Right ventricle myocardium inferior (tissue), 1 donor: ENCODE results near the gene RPS3. TPM values are rescaled to one million over a fixed set of nuclear protein-coding genes. Genes with fewer than 3 reads are reported as not detected.
A peak's percentile ranks its signal among the peaks of the same experiment; 100 is the strongest.
"Not testable (repeated sequence)": the region's sequence is repeated elsewhere in the genome, so short reads cannot be mapped to it uniquely, and the experiment has no call there.

Experiments used
- ATAC-seq: fragments of 200-7000 bp; cut with Tn5 transposase; one replicate; pipeline ENCODE4 v1.9.1; 2020; ENCODE audit warnings: mild to moderate bottlenecking, moderate library complexity
- DNase-seq: peaks from one replicate; pipeline ENCODE4 v3.0.0; 2021; ENCODE audit errors: missing footprints
- intact Hi-C: fragments of 100-400 bp; cut with DNase I; formaldehyde crosslinking; loops from one replicate; pipeline ENCODE4 v1.11.0; 2022
- total RNA-seq: library from RNA; stranded (reverse); fragmentation: NEBNext Ultra II Directional; extraction: Animal tissue kit (Norgen Biotek cat#: 25700); gene quantifications from one replicate; pipeline ENCODE4 v1.2.1, GENCODE V29; 2021
- donor health status: DM: no; HTN: yes; CAD: no; lungs with severe emphysema.

RPS3 gene
- total RNA-seq, 1 donor from 2014 or later = 972 TPM

DNA sequence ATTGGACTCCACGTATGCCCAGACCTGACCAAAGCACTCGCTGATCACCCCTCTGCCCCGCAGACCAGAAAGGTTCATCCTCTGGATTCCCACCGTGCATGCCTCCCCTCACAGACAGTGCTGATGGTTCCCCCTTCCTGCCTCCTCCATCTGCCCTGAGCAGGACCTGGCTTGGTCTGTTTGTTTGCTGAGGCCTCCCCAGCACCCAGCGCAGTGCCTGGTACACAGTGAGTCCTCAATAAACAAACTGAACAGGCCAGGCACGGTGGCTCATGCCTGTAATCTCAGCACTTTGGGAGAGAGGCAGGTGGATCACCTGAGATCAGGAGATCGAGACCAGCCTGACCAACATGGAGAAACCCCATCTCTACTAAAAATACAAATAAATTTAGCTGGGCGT is 23.7 kb upstream of the RPS3 start:
- DNase-seq = no peak

GRCh38 chr11:75376175-75376574 is 23.1 kb upstream of the RPS3 start:
- intact Hi-C loops = no loop called here
- ATAC-seq (no peak), DNase-seq (no peak)

More for the DNA sequence above, 23.7 kb upstream of the RPS3 start:
- intact Hi-C loops = no loop called here
- ATAC-seq = no peak

- ATAC-seq, intact Hi-C loops: not testable (repeated sequence)
Measured at GRCh38 chr11:75378776-75379175, 20.5 kb upstream of the RPS3 start.

DNA sequence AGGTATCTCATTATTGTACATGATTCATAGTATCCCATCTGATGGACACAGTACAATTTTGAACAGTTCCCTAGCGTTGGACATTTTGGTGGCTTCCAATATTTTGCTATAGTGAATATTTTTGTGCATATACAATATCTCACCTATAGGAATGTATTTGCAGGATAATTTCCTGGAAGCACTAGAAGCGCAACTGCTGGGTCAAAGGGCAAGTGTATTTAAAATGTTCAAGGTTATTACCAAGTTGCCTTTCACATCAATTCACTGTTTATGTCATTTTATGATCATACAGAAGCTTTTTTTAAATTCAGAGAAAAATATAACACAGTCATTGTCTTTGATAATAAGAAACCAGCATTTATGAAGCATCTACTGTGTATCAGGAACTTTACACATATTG is 19.1 kb upstream of the RPS3 start:
- intact Hi-C loops = no loop called here
- ATAC-seq = no peak
- no peak for DNase-seq

More at GRCh38 chr11:75378776-75379175, 20.5 kb upstream of the RPS3 start:
- DNase-seq = not testable (repeated sequence)

- ATAC-seq (peak; percentile 66), DNase-seq (no peak)
- intact Hi-C loops = no loop called here
Measured at GRCh38 chr11:75380716-75381420, 18.4 kb upstream of the RPS3 start.

DNA sequence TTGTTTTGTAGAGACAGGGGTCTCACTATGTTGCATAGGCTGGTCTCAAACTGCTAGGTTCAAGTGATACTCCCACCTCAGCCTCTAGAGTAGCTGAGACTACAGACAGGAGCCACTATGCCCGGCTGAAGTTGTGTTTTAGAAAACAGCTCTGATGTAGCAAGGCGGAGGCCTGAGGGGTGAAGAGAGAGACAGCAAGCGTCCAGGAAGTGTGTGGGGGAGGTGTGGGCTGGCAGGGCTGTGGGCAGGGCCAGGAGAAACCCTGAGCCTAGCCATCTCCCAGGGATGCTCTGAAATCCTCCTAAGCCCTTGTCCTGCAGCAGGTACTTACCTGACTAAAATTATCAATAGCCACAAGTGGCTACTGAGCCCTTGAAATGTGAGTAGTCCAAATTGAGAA is 16.1 kb upstream of the RPS3 start:
- intact Hi-C loops = no loop called here
- DNase-seq (no peak), ATAC-seq (no peak)

DNA sequence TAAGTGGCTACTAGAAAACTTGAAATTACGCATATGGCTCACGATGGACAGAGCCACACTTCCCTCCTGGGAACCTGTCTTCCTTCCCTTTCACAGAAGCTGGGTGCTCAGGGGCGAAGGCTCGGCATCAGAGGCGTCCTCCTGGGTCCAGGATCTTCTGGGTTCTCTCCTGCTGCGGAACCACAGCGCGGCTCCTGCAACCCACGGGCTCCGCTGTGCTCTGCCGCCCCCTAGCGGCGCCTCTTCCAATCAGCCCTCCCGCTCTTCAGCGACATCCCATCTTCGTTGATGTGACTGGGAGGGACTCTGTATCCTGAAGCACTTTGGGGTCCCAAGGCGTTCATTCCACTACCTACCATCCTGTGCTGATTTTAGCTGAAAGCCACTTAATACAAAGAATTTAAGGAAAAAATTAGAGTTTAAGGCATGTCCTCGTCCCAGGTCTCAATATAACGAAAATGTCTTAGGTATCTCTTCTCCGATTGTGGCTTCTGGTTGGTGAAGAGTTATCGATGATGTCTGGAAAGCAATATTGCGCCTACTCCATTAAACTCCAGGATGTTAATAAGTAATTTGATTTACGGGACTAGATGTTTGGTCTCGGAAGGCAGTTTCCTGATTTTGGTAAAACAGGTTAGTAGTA is 14.8 kb upstream of the RPS3 start:
- intact Hi-C loops = loop anchor here (1.0 kb wide), 2 partner anchors 56 to 104 kb away; no protein-coding TSS in a partner anchor
- DNase-seq (peak; percentile 91), ATAC-seq (peak; percentile 77)

GRCh38 chr11:75386942-75387630 is 12.2 kb upstream of the RPS3 start:
- intact Hi-C loops = no loop called here
- ATAC-seq = no peak

DNA sequence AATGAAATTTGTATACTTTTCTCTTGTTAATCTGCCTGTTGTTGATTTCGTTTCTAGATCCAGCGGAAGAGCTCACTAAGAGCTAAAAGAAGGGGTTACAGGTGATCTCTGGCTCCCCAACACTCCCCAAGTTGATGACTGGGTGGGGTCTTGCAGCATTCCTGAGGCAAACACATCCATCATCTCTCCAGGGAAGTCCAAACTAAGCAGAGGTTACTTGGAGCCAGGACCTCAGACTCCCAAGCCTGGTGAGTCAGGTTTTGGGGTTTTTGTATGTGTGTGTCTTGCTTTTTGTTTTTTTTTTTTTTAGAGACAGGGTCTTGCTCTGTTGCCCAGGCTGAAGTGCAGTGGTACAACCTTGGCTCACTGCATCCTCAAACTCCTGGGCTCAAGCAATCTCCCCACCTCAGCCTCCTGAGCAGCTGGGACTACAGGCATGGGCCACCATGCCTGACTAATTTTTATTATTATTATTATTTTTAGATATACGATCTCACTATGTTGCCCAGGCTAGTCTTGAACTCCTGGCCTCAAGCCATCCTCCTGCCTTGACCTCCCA is 11.5 kb upstream of the RPS3 start:
- DNase-seq (no peak), ATAC-seq (no peak)
- intact Hi-C loops = loop anchor here (2.0 kb wide), 1 partner anchor 145 kb away; no protein-coding TSS in a partner anchor

More at GRCh38 chr11:75386942-75387630, 12.2 kb upstream of the RPS3 start:
- no peak for DNase-seq

- peak; percentile 75 for DNase-seq
- intact Hi-C loops = loop anchor here (2.0 kb wide), 1 partner anchor 144 kb away; no protein-coding TSS in a partner anchor
- peak; percentile 70 for ATAC-seq
Measured at GRCh38 chr11:75388386-75389275, 10.7 kb upstream of the RPS3 start.

- intact Hi-C loops = loop anchor here (2.0 kb wide), 1 partner anchor 144 kb away; no protein-coding TSS in a partner anchor
- DNase-seq (no peak), ATAC-seq (no peak)
Measured at GRCh38 chr11:75389276-75389605, 10.1 kb upstream of the RPS3 start.

- ATAC-seq (no peak), DNase-seq (no peak)
- intact Hi-C loops = loop anchor here (2.0 kb wide), 1 partner anchor 143 kb away; no protein-coding TSS in a partner anchor
Measured at GRCh38 chr11:75389925-75390324, 9.4 kb upstream of the RPS3 start.

GRCh38 chr11:75394085-75394840 is 5.1 kb upstream of the RPS3 start:
- intact Hi-C loops = no loop called here
- no peak for ATAC-seq
- DNase-seq = no peak

GRCh38 chr11:75398906-75399305 is 412 bp upstream of the RPS3 start:
- DNase-seq (no peak), ATAC-seq (no peak)
- intact Hi-C loops = no loop called here

GRCh38 chr11:75400146-75400865 is 988 bp downstream of the RPS3 start:
- DNase-seq = no peak
- intact Hi-C loops = no loop called here
- no peak for ATAC-seq

DNA sequence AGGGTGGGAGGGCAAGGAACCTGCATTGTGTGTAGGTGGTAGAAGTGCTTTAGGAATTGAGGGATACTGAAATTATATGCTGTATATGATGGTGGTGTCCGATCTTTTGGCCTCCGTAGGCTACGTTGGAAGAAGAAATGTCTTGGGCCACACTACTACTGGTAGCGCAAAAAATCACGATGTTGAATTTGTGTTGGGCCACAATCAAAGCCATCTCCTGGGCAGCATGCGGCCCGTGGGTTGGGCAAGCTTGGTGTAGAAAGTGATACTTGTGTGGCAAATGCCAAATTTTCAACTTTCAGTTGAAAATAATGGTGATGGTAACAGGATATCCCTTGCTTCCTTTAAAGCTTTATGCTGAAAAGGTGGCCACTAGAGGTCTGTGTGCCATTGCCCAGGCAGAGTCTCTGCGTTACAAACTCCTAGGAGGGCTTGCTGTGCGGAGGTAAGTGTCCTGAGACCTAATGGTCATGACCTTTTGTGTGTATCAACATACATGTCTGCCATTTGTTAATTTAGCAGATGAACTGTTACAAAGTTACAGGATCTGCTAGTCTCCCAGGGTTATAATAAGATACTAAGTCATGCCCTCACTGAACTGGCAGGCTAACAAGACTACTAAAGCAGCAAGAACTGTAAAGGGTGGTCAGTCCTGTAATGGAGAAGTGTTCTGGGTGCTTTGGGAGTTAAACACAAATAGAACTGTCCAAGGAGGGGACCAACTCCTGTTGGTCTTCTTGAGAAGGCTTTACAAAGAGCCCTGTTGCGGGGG is 2.9 kb downstream of the RPS3 start:
- no peak for DNase-seq
- no peak for ATAC-seq
- intact Hi-C loops = no loop called here
